A673 (cell line): ENCODE measurements around the gene FOXJ3. TPM values are rescaled to one million over a fixed set of nuclear protein-coding genes. Genes with fewer than 3 reads are reported as not detected.

Source experiments
- BruUV-seq: library from RNA; stranded (reverse); fragments of 400-500 nt; replicated peaks from 2 replicates; lab custom pipeline; 2021; lab: Mats Ljungman, UMichigan
- CTCF ChIA-PET: fragments of 300-600 bp; sonication (Branson Sonifier 250); formaldehyde crosslinking; loops from one replicate; lab custom pipeline; 2022; ENCODE audit warnings: antibody characterized with exemption; lab: Charles Lee
- POLR2A ChIA-PET: fragments of 300-600 bp; sonication (Branson Sonifier 250); formaldehyde crosslinking; loops from one replicate; lab custom pipeline; 2022; ENCODE audit warnings: antibody characterized with exemption; ENCODE audit not compliant: low non-redundant PET; lab: Charles Lee
- DNase-seq: peaks from one replicate; pipeline ENCODE4 v3.0.0-alpha.2; 2015; ENCODE audit warnings: low spot score
- H3K27ac ChIP-seq: fragments of 200-600 bp; sonication (generic); 2 replicates; pipeline ENCODE4 v1.5.1; 2016; ENCODE audit warnings: mixed run types, low read depth, mild to moderate bottlenecking, mixed read lengths, antibody characterized with exemption, low read length; ENCODE audit not compliant: poor library complexity, severe bottlenecking
- H3K27me3 ChIP-seq: fragments of 200-600 bp; sonication (generic); replicated peaks from 2 replicates; pipeline ENCODE4 v1.6.1; 2017; ENCODE audit warnings: mixed run types, low read depth, mild to moderate bottlenecking, mixed read lengths, antibody characterized with exemption, low read length; ENCODE audit not compliant: insufficient read depth, poor library complexity
- H3K36me3 ChIP-seq: fragments of 200-600 bp; sonication (generic); 2 replicates; pipeline ENCODE4 v1.6.1; 2016; ENCODE audit warnings: mixed run types, mild to moderate bottlenecking, mixed read lengths, antibody characterized with exemption, low read length; ENCODE audit not compliant: insufficient read depth, poor library complexity, severe bottlenecking
- H3K4me1 ChIP-seq: fragments of 200-600 bp; sonication (generic); 2 replicates; pipeline ENCODE4 v1.6.1; 2017; ENCODE audit warnings: mixed run types, mild to moderate bottlenecking, mixed read lengths, antibody characterized with exemption, low read length; ENCODE audit not compliant: insufficient read depth, poor library complexity, severe bottlenecking
- H3K4me3 ChIP-seq: fragments of 200-600 bp; sonication (generic); 2 replicates; pipeline ENCODE4 v1.5.1; 2016; ENCODE audit warnings: low read depth, mixed run types, mild to moderate bottlenecking, mixed read lengths, low read length; ENCODE audit not compliant: poor library complexity, severe bottlenecking
- H3K9me3 ChIP-seq: fragments of 200-600 bp; sonication (generic); 2 replicates; pipeline ENCODE4 v1.6.1; 2016; ENCODE audit warnings: mixed run types, low read depth, mild to moderate bottlenecking, mixed read lengths, antibody characterized with exemption, low read length; ENCODE audit not compliant: poor library complexity, severe bottlenecking
- CTCF ChIP-seq: fragments of 300-800, 200-600 bp; sonication (generic); conservative IDR thresholded peaks from 2 replicates; pipeline ENCODE4 v1.5.1; 2017; ENCODE audit warnings: low read depth, mild to moderate bottlenecking, antibody characterized with exemption, low read length, moderate library complexity, mixed read lengths
- EZH2 ChIP-seq: fragments of 200-600 bp; sonication (generic); IDR thresholded peaks from 2 replicates; pipeline ENCODE4 v1.6.1; 2017; ENCODE audit warnings: borderline replicate concordance, low read depth, mild to moderate bottlenecking, mixed read lengths, antibody characterized with exemption, low read length; ENCODE audit not compliant: poor library complexity, severe bottlenecking
- intact Hi-C: fragments of 100-400 bp; cut with micrococcal nuclease; formaldehyde crosslinking; loops from one replicate; pipeline ENCODE4 v1.10.0; 2022; ENCODE audit not compliant: unreplicated experiment
- total RNA-seq: library from RNA; stranded (reverse); gene quantifications from 2 replicates; pipeline ENCODE4 v1.2.3, GENCODE V29; 2021

The FOXJ3 gene
- total RNA-seq, 1 experiment from 2014 or later = 57.9 TPM

- no peaks in the 10 kb centered on the region for H3K9me3 ChIP-seq
- H3K27me3 ChIP-seq = no peaks in the 10 kb centered on the region
- no peaks in the 10 kb centered on the region for H3K36me3 ChIP-seq
- H3K4me1 ChIP-seq = peaks cover 3% of the 10 kb centered on the region
- intact Hi-C loops = loop anchor here (10.0 kb wide), 1 partner anchor 155 kb away; the partner anchor contains the start of gene FOXJ3
- BruUV-seq = no TSS peak
- ChIA-PET POLR2A (no interaction called here), CTCF (no interaction called here)
- TF ChIP-seq EZH2 = no peak
- TF ChIP-seq CTCF = no peak
- H3K4me3 ChIP-seq = no peak overlapping the region
- peak; percentile 49 for DNase-seq
- H3K27ac ChIP-seq = no peak overlapping the region
These were observed 155.1 kb downstream of the FOXJ3 start for GRCh38 chr1:42179900-42180329.

GRCh38 chr1:42179275-42179674 lies 155.8 kb downstream of the FOXJ3 start:
- Histone ChIP-seq H3K4me3 (no peak overlapping the region), H3K9me3 (no peaks in the 10 kb centered on the region), H3K27me3 (no peaks in the 10 kb centered on the region), H3K27ac (no peak overlapping the region), H3K4me1 (peaks cover 3% of the 10 kb centered on the region), H3K36me3 (no peaks in the 10 kb centered on the region)
- CTCF ChIA-PET = no interaction called here
- POLR2A ChIA-PET = no interaction called here
- DNase-seq = no peak
- intact Hi-C loops = loop anchor here (10.0 kb wide), 1 partner anchor 156 kb away; the partner anchor contains the start of gene FOXJ3
- TF ChIP-seq CTCF = no peak
- TF ChIP-seq EZH2 = no peak
- BruUV-seq = no TSS peak

GRCh38 chr1:42178249-42178648 lies 156.8 kb downstream of the FOXJ3 start:
- POLR2A ChIA-PET = no interaction called here
- intact Hi-C loops = loop anchor here (10.0 kb wide), 1 partner anchor 157 kb away; the partner anchor contains the start of gene FOXJ3

More at GRCh38 chr1:42178249-42178648, 156.8 kb downstream of the FOXJ3 start:
- no peak for DNase-seq
- no TSS peak for BruUV-seq
- no peak for TF ChIP-seq EZH2
- no peak for TF ChIP-seq CTCF
- Histone ChIP-seq H3K4me1 (peaks cover 7% of the 10 kb centered on the region), H3K27me3 (no peaks in the 10 kb centered on the region), H3K36me3 (no peaks in the 10 kb centered on the region), H3K4me3 (no peak overlapping the region), H3K9me3 (no peaks in the 10 kb centered on the region), H3K27ac (no peak overlapping the region)
- CTCF ChIA-PET = no interaction called here
